Body of pancreas (tissue), 4 donors: Measurements from ENCODE around the gene PCK2. TPM values are rescaled to one million over a fixed set of nuclear protein-coding genes. Genes with fewer than 3 reads are reported as not detected.

ENCODE experiments used
- ATAC-seq: fragments of 150-250 bp; one replicate; pipeline ENCODE4 v1.9.1; 2016
- DNase-seq, 4 donors: peaks; one replicate each; pipeline ENCODE4 v3.0.0-alpha.2; 2019
- H3K27ac ChIP-seq, 4 donors: fragments of 200-600 bp; sonication (generic); 1 replicate in 3 of 4; 2 replicates in 1 of 4; pipeline versions ENCODE4 v1.5.1 to v1.6.1; 2016 to 2019; ENCODE audit warnings: mild to moderate bottlenecking in 1 of 4, mixed read lengths in 1 of 4, moderate library complexity in 1 of 4
- H3K27me3 ChIP-seq, 2 donors: fragments of 200-600 bp; sonication (generic); one replicate each; pipeline ENCODE4 v1.6.0; 2016; ENCODE audit warnings: mild to moderate bottlenecking in 1 of 2
- H3K36me3 ChIP-seq, 2 donors: fragments of 200-600 bp; sonication (generic); replicated peaks in 1 of 2; 2 replicates each; pipeline ENCODE4 v1.5.1; 2016; ENCODE audit warnings: low read depth in 2 of 2; ENCODE audit not compliant: insufficient read depth in 1 of 2
- H3K4me1 ChIP-seq: fragments of 200-600 bp; sonication (generic); one replicate; pipeline ENCODE4 v1.6.0; 2016
- H3K4me3 ChIP-seq, 2 donors: fragments of 200-600 bp; sonication (generic); 1 replicate in 1 of 2; 2 replicates in 1 of 2; pipeline ENCODE4 v1.5.1; 2016 to 2019
- H3K9me3 ChIP-seq, 3 donors: fragments of 200-600 bp; sonication (generic); 1 replicate in 2 of 3; 2 replicates in 1 of 3; pipeline ENCODE4 v1.5.1; 2016
- POLR2A ChIP-seq, 3 donors: fragments of 450-650 bp; IDR thresholded peaks; one replicate each; pipeline ENCODE4 v1.6.1; 2016; ENCODE audit warnings: antibody characterized with exemption in 3 of 3, mild to moderate bottlenecking in 2 of 3
- WGBS, 2 donors: methylation state at CpG; one replicate each; pipeline ENCODE4 v1.1.5; 2017; 5-methylcytosine and 5-hydroxymethylcytosine counted together
- intact Hi-C: fragments of 100-400 bp; cut with DNase I; formaldehyde crosslinking; loops from one replicate; pipeline ENCODE4 v1.15.1; 2023
- total RNA-seq, 2 donors: library from RNA; depleted of rRNA; stranded (reverse); fragments of >200 nt; gene quantifications; one replicate each; pipeline ENCODE4 v1.1.0, GENCODE V29; 2016
- TF ChIP-seq, protein P1 (sequence below), 7 experiments: fragments of 450-650 bp in 4 of 7; fragments of 200-600 bp in 3 of 7; sonication (generic) in 3 of 7; IDR thresholded peaks; one replicate each; pipeline ENCODE4 v1.5.1; 2016 to 2019; ENCODE audit warnings: antibody characterized with exemption in 7 of 7

PCK2 gene
- total RNA-seq, 2 donors from 2014 or later = 20.4 to 29.8 TPM

DNA sequence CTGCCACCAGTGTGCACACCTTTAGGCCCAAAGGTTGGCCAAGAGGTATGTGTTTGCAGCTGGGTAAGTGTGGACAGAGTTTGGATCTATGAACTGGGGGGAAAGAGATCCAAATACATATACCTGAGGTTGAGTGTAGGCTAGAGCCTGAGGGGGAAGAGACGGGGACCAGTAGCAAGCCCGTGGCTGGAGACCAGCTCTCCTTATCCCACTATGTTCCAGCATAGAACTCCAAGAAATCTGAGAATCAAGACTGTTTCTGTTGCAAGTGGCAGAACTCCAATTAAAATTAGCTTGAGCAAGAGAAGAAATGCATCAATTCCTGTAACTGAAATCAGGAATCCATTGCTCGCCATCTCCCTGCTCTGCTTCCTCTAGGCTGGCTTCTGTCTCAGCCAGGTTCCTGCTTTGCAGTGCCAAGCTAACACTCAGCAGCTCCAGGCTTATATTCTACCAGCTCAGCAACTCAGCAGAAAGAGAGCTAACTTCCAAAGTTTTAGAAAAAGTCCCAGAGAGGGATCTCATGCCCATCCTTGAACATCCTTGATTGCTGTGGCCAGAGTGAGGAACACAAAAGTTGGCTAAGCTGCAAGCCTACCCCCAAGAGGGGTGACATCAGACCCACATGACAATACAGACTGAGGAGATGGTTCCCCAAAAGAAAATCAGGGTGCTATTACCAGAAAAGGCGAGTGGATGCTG, 1.5 kb upstream of the PCK2 start:
- ATAC-seq (no peak), DNase-seq (no peak)
- H3K27ac ChIP-seq = peak overlapping the region; percentile 7 to 97 (median 93)
- 79 to 90% methylated on average over 4 of the region's 4 CpGs for WGBS, 2 donors
- intact Hi-C loops = no loop called here
- no peak overlapping the region for H3K4me3 ChIP-seq
- no peaks in the 10 kb centered on the region for H3K36me3 ChIP-seq
- H3K27me3 ChIP-seq = no peaks in the 10 kb centered on the region
- H3K9me3 ChIP-seq = no peaks in the 10 kb centered on the region
- no peak for TF ChIP-seq POLR2A (IDR thresholded peaks at IDR 0.05)
- H3K4me1 ChIP-seq = peaks cover 51% of the 10 kb centered on the region

DNA sequence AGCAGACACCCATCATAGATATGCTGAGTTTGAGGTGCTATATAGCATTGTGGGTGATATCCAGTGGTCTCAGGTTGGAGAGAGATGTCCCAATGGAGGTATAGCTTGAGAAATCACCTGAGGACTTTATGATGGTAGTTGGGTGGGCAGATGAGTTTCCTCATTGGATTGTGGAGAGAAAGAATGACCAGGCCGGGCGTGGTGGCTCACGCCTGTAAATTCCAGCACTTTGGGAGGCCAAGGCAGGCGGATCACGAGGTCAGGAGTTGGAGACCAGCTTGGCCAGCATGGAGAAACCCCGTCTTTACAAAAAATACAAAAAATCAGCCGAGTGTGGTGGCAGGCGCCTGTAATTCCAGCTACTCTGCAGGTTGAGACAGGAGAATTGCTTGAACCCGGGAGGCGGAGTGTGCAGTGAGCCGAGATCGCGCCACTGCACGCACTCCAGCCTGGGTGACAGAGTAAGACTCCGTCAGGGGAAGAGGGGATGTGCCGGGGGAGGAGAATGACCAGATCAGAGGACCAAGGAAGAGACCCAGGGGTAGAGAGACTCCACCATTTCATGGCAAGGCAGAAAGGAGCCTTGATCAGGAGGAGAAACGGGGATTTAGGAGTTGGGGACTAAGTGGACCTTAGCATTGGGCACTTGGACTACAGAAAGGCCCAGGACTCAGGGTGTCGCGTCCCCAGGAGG, 757 bp upstream of the PCK2 start:
- 77 to 81% methylated on average over 19 of the region's 19 CpGs for WGBS, 2 donors
- Histone ChIP-seq H3K27ac (peak overlapping the region; percentile 92 to 98 (median 96)), H3K36me3 (no peaks in the 10 kb centered on the region), H3K4me1 (peaks cover 56% of the 10 kb centered on the region), H3K9me3 (no peaks in the 10 kb centered on the region), H3K4me3 (no peak overlapping the region), H3K27me3 (no peaks in the 10 kb centered on the region)
- intact Hi-C loops = no loop called here
- DNase-seq (no peak), ATAC-seq (no peak)
- TF ChIP-seq POLR2A (IDR thresholded peaks at IDR 0.05) = no peak
- TF ChIP-seq, protein P1, sequence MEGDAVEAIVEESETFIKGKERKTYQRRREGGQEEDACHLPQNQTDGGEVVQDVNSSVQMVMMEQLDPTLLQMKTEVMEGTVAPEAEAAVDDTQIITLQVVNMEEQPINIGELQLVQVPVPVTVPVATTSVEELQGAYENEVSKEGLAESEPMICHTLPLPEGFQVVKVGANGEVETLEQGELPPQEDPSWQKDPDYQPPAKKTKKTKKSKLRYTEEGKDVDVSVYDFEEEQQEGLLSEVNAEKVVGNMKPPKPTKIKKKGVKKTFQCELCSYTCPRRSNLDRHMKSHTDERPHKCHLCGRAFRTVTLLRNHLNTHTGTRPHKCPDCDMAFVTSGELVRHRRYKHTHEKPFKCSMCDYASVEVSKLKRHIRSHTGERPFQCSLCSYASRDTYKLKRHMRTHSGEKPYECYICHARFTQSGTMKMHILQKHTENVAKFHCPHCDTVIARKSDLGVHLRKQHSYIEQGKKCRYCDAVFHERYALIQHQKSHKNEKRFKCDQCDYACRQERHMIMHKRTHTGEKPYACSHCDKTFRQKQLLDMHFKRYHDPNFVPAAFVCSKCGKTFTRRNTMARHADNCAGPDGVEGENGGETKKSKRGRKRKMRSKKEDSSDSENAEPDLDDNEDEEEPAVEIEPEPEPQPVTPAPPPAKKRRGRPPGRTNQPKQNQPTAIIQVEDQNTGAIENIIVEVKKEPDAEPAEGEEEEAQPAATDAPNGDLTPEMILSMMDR (IDR thresholded peaks at IDR 0.05) = peak in 1 of 7 experiments; percentile 6

DNA sequence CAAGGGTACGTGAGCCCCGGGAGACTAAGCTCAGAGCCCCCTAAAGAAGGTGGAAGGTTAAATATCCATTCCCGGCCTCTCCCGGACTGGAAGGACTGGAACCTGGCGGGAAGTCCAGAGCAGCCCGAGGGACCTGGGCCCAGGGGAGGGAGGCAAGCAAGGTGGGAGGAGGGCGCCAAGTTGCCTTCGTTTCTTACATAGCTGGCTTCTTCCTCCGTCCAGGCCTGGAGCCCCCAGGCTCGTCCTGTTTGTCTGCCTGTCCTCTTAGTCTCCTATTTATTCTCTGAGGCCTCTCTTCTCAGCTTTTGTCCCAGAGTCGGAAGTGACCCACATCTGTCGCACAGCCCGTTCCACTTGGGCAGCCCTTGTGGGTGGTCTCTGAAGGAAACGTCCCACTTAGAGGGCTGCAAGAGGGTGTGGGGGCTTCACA, 745 bp downstream of the PCK2 start:
- no peaks in the 10 kb centered on the region for H3K27me3 ChIP-seq
- 0 to 3% methylated on average over 6 to 14 of the region's 14 CpGs for whole genome bisulfite sequencing, 2 donors
- peak overlapping the region; percentile 92 to 98 (median 96) for H3K27ac ChIP-seq
- peaks cover 71% of the 10 kb centered on the region for H3K4me1 ChIP-seq
- TF ChIP-seq, protein P1 (IDR thresholded peaks at IDR 0.05) = no peak
- TF ChIP-seq POLR2A (IDR thresholded peaks at IDR 0.05) = no peak
- DNase-seq = peak in 3 of 4 donors; percentile 38 to 39 (median 39)
- no peak for ATAC-seq
- H3K36me3 ChIP-seq = no peaks in the 10 kb centered on the region
- intact Hi-C loops = no loop called here
- peak overlapping the region; percentile 39 to 44 for H3K4me3 ChIP-seq
- H3K9me3 ChIP-seq = no peaks in the 10 kb centered on the region

DNA sequence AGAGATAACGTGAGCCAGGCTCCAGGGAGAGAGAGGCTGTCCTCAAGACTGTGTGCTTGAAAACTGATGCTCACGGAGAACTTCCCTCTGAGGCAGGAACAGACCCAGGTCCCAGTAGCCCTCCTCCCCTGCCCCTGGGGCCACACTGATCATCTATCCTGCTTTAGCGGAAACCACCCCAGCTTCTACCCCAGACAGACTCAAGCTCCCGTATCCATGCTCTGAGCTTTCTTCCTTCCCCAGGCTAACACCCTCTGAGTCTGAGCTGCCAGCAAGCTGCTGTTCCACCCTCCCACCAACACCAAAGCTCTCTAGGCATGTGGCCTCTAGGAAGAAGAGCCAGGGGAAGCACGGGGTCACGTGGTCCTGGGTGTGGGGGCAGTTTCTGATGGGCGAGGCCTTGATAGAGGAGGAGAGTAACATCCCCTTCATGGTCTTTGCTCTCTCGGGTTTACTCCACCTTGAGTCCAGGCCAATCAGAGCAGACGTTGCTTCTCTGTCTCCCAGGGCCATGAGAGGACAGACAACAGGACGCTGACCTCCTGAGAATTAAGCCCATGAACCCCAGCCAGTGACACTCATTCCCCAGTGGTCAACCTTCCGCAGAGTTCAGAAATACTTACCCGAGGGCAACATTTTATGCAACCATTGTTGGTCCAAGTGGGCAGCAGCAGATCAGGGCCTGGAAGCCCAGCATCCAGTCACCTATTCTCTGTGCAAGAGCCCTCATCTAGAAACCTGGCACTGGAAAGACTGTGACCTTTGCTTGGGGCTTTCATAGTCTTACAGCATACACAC, 1.4 kb downstream of the PCK2 start:
- TF ChIP-seq POLR2A (IDR thresholded peaks at IDR 0.05) = peak in 1 of 3 donors; percentile 32
- TF ChIP-seq, protein P1 (IDR thresholded peaks at IDR 0.05) = no peak
- Histone ChIP-seq H3K27ac (peak overlapping the region; percentile 92 to 98 (median 96)), H3K9me3 (no peaks in the 10 kb centered on the region), H3K4me3 (peak overlapping the region; percentile 39 to 44), H3K36me3 (no peaks in the 10 kb centered on the region), H3K4me1 (peaks cover 72% of the 10 kb centered on the region), H3K27me3 (no peaks in the 10 kb centered on the region)
- intact Hi-C loops = no loop called here
- DNase-seq (peak in 3 of 4 donors; percentile 43 to 46 (median 43)), ATAC-seq (no peak)
- 25 to 40% methylated on average over 11 to 12 of the region's 12 CpGs for WGBS, 2 donors
